ENCODE results near the gene WARS2. TPM values are rescaled to one million over a fixed set of nuclear protein-coding genes. Genes with fewer than 3 reads are reported as not detected.
A peak's percentile ranks its signal among the peaks of the same experiment; 100 is the strongest.
"Not testable (repeated sequence)": the region's sequence is repeated elsewhere in the genome, so short reads cannot be mapped to it uniquely, and the experiment has no call there.

Gene WARS2
- polyA plus RNA-seq, 1 donor = 22.1 TPM

- H3K27ac ChIP-seq (ENCODE audit: low read length) = no peak overlapping the region
- no CpG with 5 or more reads among the region's 2 CpGs for WGBS (ENCODE audit: insufficient coverage, low lambda C conversion rate)
- H3K4me3 ChIP-seq (ENCODE audit: low read length) = no peak overlapping the region
- peaks cover 30% of the 10 kb centered on the region for H3K36me3 ChIP-seq (ENCODE audit: control insufficient read depth, insufficient read depth, low read length)
- DNase-seq = no peak
- no peaks in the 10 kb centered on the region for H3K27me3 ChIP-seq (ENCODE audit: control insufficient read depth, insufficient read depth, low read length)
- no peaks in the 10 kb centered on the region for H3K4me1 ChIP-seq (ENCODE audit: control insufficient read depth, insufficient read depth, low read length)
- H3K9me3 ChIP-seq (ENCODE audit: control insufficient read depth, low read depth, low read length) = no peaks in the 10 kb centered on the region
Observed at GRCh38 chr1:119163396-119163795, 22.9 kb upstream of the WARS2 start.

GRCh38 chr1:119160866-119161265 lies 20.4 kb upstream of the WARS2 start:
- WGBS (ENCODE audit: insufficient coverage, low lambda C conversion rate) = 71% methylated on average over 3 of the region's 4 CpGs
- peak in 1 of 2 donors; percentile 9 for DNase-seq

DNA sequence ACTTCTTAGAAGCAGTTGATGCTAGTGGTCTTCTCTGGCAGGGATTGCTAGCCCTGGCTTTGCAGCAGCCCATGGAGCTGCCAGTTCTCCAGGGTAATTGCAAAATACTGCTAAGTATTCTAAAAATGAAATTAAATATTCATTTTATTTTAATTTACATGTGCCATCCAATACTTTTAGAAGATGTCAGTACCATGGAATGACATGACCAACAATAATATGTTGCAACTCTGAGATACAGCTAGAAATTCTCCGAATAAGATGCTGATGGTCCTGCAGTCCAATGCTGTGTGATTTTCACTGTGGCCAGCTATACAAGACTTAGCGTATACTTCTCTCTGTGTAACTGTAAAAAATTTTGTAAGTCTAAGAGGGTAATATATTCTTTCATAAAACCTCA lies 20.0 kb upstream of the WARS2 start:
- no peaks in the 10 kb centered on the region for H3K9me3 ChIP-seq (ENCODE audit: control insufficient read depth, low read depth, low read length)
- WGBS (ENCODE audit: insufficient coverage, low lambda C conversion rate) = no CpG with 5 or more reads among the region's 2 CpGs
- peaks cover 40% of the 10 kb centered on the region for H3K36me3 ChIP-seq (ENCODE audit: control insufficient read depth, insufficient read depth, low read length)
- H3K27me3 ChIP-seq (ENCODE audit: control insufficient read depth, insufficient read depth, low read length) = no peaks in the 10 kb centered on the region
- DNase-seq = no peak
- no peak overlapping the region for H3K27ac ChIP-seq (ENCODE audit: low read length)
- H3K4me3 ChIP-seq (ENCODE audit: low read length) = no peak overlapping the region
- no peaks in the 10 kb centered on the region for H3K4me1 ChIP-seq (ENCODE audit: control insufficient read depth, insufficient read depth, low read length)

More at GRCh38 chr1:119160866-119161265, 20.4 kb upstream of the WARS2 start:
- no peak overlapping the region for H3K27ac ChIP-seq (ENCODE audit: low read length)
- no peak overlapping the region for H3K4me3 ChIP-seq (ENCODE audit: low read length)
- H3K36me3 ChIP-seq (ENCODE audit: control insufficient read depth, insufficient read depth, low read length) = peaks cover 42% of the 10 kb centered on the region
- no peaks in the 10 kb centered on the region for H3K27me3 ChIP-seq (ENCODE audit: control insufficient read depth, insufficient read depth, low read length)
- no peaks in the 10 kb centered on the region for H3K9me3 ChIP-seq (ENCODE audit: control insufficient read depth, low read depth, low read length)
- no peaks in the 10 kb centered on the region for H3K4me1 ChIP-seq (ENCODE audit: control insufficient read depth, insufficient read depth, low read length)

GRCh38 chr1:119159966-119160365 lies 19.5 kb upstream of the WARS2 start:
- no CpG with 5 or more reads among the region's 2 CpGs for WGBS (ENCODE audit: insufficient coverage, low lambda C conversion rate)

GRCh38 chr1:119159111-119159510 lies 18.7 kb upstream of the WARS2 start:
- H3K9me3 ChIP-seq (ENCODE audit: control insufficient read depth, low read depth, low read length) = no peaks in the 10 kb centered on the region
- H3K4me1 ChIP-seq (ENCODE audit: control insufficient read depth, insufficient read depth, low read length) = no peaks in the 10 kb centered on the region
- H3K27ac ChIP-seq (ENCODE audit: low read length) = no peak overlapping the region
- H3K27me3 ChIP-seq (ENCODE audit: control insufficient read depth, insufficient read depth, low read length) = no peaks in the 10 kb centered on the region
- H3K4me3 ChIP-seq (ENCODE audit: low read length) = no peak overlapping the region
- 100% methylated on average over 1 of the region's 2 CpGs for WGBS (ENCODE audit: insufficient coverage, low lambda C conversion rate)
- peaks cover 38% of the 10 kb centered on the region for H3K36me3 ChIP-seq (ENCODE audit: control insufficient read depth, insufficient read depth, low read length)
- no peak for DNase-seq

More at GRCh38 chr1:119159966-119160365, 19.5 kb upstream of the WARS2 start:
- Histone ChIP-seq H3K9me3 (ENCODE audit: control insufficient read depth, low read depth, low read length) (no peaks in the 10 kb centered on the region), H3K27me3 (ENCODE audit: control insufficient read depth, insufficient read depth, low read length) (no peaks in the 10 kb centered on the region), H3K4me3 (ENCODE audit: low read length) (no peak overlapping the region), H3K36me3 (ENCODE audit: control insufficient read depth, insufficient read depth, low read length) (peaks cover 38% of the 10 kb centered on the region), H3K4me1 (ENCODE audit: control insufficient read depth, insufficient read depth, low read length) (no peaks in the 10 kb centered on the region), H3K27ac (ENCODE audit: low read length) (no peak overlapping the region)
- no peak for DNase-seq

GRCh38 chr1:119156761-119157160 lies 16.3 kb upstream of the WARS2 start:
- no CpG with 5 or more reads among the region's 6 CpGs for WGBS (ENCODE audit: insufficient coverage, low lambda C conversion rate)
- DNase-seq = not testable (repeated sequence)

GRCh38 chr1:119155069-119155468 lies 14.6 kb upstream of the WARS2 start:
- not testable (repeated sequence) for H3K9me3 ChIP-seq (ENCODE audit: control insufficient read depth, low read depth, low read length); H3K4me1 ChIP-seq (ENCODE audit: control insufficient read depth, insufficient read depth, low read length); DNase-seq; H3K4me3 ChIP-seq (ENCODE audit: low read length); H3K27me3 ChIP-seq (ENCODE audit: control insufficient read depth, insufficient read depth, low read length); H3K27ac ChIP-seq (ENCODE audit: low read length)
- peaks cover 28% of the 10 kb centered on the region for H3K36me3 ChIP-seq (ENCODE audit: control insufficient read depth, insufficient read depth, low read length)
- WGBS (ENCODE audit: insufficient coverage, low lambda C conversion rate) = 100% methylated on average over 3 of the region's 4 CpGs

More at GRCh38 chr1:119156761-119157160, 16.3 kb upstream of the WARS2 start:
- H3K27ac ChIP-seq (ENCODE audit: low read length); H3K4me3 ChIP-seq (ENCODE audit: low read length); H3K27me3 ChIP-seq (ENCODE audit: control insufficient read depth, insufficient read depth, low read length); H3K4me1 ChIP-seq (ENCODE audit: control insufficient read depth, insufficient read depth, low read length); H3K9me3 ChIP-seq (ENCODE audit: control insufficient read depth, low read depth, low read length): not testable (repeated sequence)
- peaks cover 30% of the 10 kb centered on the region for H3K36me3 ChIP-seq (ENCODE audit: control insufficient read depth, insufficient read depth, low read length)

GRCh38 chr1:119150150-119150549 lies 9.7 kb upstream of the WARS2 start:
- Histone ChIP-seq H3K4me3 (ENCODE audit: low read length) (no peak overlapping the region), H3K27ac (ENCODE audit: low read length) (no peak overlapping the region), H3K27me3 (ENCODE audit: control insufficient read depth, insufficient read depth, low read length) (no peaks in the 10 kb centered on the region), H3K4me1 (ENCODE audit: control insufficient read depth, insufficient read depth, low read length) (no peaks in the 10 kb centered on the region), H3K9me3 (ENCODE audit: control insufficient read depth, low read depth, low read length) (no peaks in the 10 kb centered on the region), H3K36me3 (ENCODE audit: control insufficient read depth, insufficient read depth, low read length) (no peaks in the 10 kb centered on the region)
- WGBS (ENCODE audit: insufficient coverage, low lambda C conversion rate) = no CpG with 5 or more reads among the region's 1 CpG
- no peak for DNase-seq

- no peak for DNase-seq
Observed at GRCh38 chr1:119147661-119148090, 7.2 kb upstream of the WARS2 start.

GRCh38 chr1:119146466-119146865 lies 6.0 kb upstream of the WARS2 start:
- 82% methylated on average over 4 of the region's 4 CpGs for WGBS (ENCODE audit: insufficient coverage, low lambda C conversion rate)
- Histone ChIP-seq H3K9me3 (ENCODE audit: control insufficient read depth, low read depth, low read length) (no peaks in the 10 kb centered on the region), H3K4me1 (ENCODE audit: control insufficient read depth, insufficient read depth, low read length) (peaks cover 7% of the 10 kb centered on the region), H3K27me3 (ENCODE audit: control insufficient read depth, insufficient read depth, low read length) (no peaks in the 10 kb centered on the region), H3K27ac (ENCODE audit: low read length) (no peak overlapping the region), H3K4me3 (ENCODE audit: low read length) (no peak overlapping the region), H3K36me3 (ENCODE audit: control insufficient read depth, insufficient read depth, low read length) (no peaks in the 10 kb centered on the region)
- no peak for DNase-seq

More at GRCh38 chr1:119147661-119148090, 7.2 kb upstream of the WARS2 start:
- Histone ChIP-seq H3K36me3 (ENCODE audit: control insufficient read depth, insufficient read depth, low read length) (no peaks in the 10 kb centered on the region), H3K27me3 (ENCODE audit: control insufficient read depth, insufficient read depth, low read length) (no peaks in the 10 kb centered on the region), H3K4me1 (ENCODE audit: control insufficient read depth, insufficient read depth, low read length) (no peaks in the 10 kb centered on the region), H3K27ac (ENCODE audit: low read length) (no peak overlapping the region), H3K4me3 (ENCODE audit: low read length) (no peak overlapping the region), H3K9me3 (ENCODE audit: control insufficient read depth, low read depth, low read length) (no peaks in the 10 kb centered on the region)
- 87% methylated on average over 3 of the region's 4 CpGs for WGBS (ENCODE audit: insufficient coverage, low lambda C conversion rate)

GRCh38 chr1:119144813-119145212 lies 4.4 kb upstream of the WARS2 start:
- Histone ChIP-seq H3K27me3 (ENCODE audit: control insufficient read depth, insufficient read depth, low read length) (no peaks in the 10 kb centered on the region), H3K4me1 (ENCODE audit: control insufficient read depth, insufficient read depth, low read length) (peaks cover 13% of the 10 kb centered on the region), H3K27ac (ENCODE audit: low read length) (no peak overlapping the region), H3K9me3 (ENCODE audit: control insufficient read depth, low read depth, low read length) (no peaks in the 10 kb centered on the region), H3K4me3 (ENCODE audit: low read length) (no peak overlapping the region), H3K36me3 (ENCODE audit: control insufficient read depth, insufficient read depth, low read length) (no peaks in the 10 kb centered on the region)
- WGBS (ENCODE audit: insufficient coverage, low lambda C conversion rate) = no CpG with 5 or more reads among the region's 6 CpGs
- DNase-seq = no peak
